Superior temporal gyrus (tissue), 1 donor: Measurements from ENCODE around the gene TOR1AIP1.
"Not testable (repeated sequence)": the region's sequence is repeated elsewhere in the genome, so short reads cannot be mapped to it uniquely, and the experiment has no call there.

Experiments used
- DNase-seq: peaks from one replicate; pipeline ENCODE4 v3.0.0-alpha.2; 2016; ENCODE audit errors: extremely low spot score

The TOR1AIP1 gene

GRCh38 chr1:179882253-179883039, at the start of gene TOR1AIP1:
TSS of gene TOR1AIP1 (plus strand) at chr1:179882285. CDS start at chr1:179882503, 218 bp downstream.
- peak; percentile 98 for DNase-seq

GRCh38 chr1:179836686-179837445, 45.2 kb upstream of the TOR1AIP1 start:
- not testable (repeated sequence) for DNase-seq

DNA sequence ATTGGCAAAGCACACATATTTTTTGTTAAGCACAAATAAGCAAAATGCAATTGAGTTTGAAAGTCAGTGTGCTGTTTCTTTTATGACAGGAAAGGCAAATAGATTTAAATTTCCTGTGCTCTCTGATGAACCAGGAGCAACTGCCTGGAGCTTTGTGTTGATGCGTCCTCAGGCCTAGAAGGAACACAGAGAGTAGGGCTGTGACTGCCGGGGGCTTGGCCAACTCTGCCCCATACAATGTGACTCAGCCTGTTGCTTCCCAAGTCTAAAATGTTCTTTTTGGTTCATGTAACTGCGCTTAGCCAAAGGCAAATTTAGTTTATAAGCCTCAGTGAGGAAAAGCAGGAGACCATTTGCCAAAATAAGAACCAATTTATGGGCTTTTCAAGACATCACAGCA, 42.0 kb upstream of the TOR1AIP1 start:
- no peak for DNase-seq

GRCh38 chr1:179848233-179848632, 33.9 kb upstream of the TOR1AIP1 start:
- DNase-seq = no peak

DNA sequence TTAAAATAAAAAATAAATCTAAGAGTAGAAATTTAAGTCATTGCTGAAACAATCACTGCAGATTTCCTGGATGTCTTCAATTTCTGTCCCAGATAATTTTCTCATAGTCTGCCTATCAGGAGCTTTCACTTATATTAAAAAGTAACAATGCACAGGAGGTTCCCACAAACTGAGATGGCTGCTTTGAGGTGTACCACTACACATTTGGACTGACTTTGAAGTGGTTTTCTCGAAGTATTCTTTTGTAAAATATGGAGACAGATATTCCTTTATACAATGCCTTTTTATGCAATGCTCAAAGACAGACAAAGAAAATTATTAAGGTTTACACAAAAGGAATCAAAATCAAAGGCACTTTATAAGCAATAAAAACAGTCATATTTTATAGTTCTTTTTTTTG, 29.0 kb upstream of the TOR1AIP1 start:
- no peak for DNase-seq

DNA sequence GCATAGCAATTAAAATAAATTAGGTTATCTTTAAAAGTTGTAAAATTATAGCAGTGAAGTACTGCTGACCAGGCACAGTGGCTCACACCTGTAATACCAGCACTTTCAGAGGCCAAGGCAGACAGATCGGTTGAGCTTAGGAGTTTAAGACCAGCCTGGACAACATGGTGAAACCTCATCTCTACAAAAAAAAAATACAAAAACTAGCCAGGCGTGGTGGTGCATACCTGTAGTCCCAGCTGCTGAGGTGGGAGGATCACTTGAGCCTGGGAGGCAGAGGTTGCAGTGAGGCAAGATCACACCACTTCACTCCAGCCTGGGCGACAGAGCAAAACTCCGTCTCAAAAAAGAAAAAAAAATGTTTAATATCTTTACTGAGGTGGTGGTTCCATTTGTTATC, 26.3 kb upstream of the TOR1AIP1 start:
- not testable (repeated sequence) for DNase-seq

DNA sequence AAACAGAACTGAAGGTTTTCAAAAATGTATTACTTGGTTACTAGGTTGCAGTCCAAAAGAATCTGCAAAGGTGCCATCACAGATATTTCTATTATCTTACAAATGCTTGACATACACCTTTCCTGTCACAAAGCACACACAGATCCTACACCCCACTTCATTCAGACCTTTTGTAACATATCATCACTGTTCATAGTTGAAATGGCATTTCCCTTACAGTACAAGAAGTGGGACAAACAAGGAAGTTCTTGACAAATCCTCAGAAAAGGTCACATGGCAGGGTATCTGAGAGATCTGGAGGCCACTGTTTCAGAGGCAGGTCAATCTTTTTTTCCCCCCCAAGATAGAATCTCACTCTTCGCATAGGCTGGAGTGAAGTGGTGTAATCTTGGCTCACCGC, 25.8 kb upstream of the TOR1AIP1 start:
- no peak for DNase-seq

- no peak for DNase-seq
These were observed 25.1 kb upstream of the TOR1AIP1 start for GRCh38 chr1:179857009-179857408.

- DNase-seq = no peak
These were observed 21.4 kb upstream of the TOR1AIP1 start for GRCh38 chr1:179860652-179861051.

- no peak for DNase-seq
These were observed 16.7 kb upstream of the TOR1AIP1 start for GRCh38 chr1:179865377-179865776.

DNA sequence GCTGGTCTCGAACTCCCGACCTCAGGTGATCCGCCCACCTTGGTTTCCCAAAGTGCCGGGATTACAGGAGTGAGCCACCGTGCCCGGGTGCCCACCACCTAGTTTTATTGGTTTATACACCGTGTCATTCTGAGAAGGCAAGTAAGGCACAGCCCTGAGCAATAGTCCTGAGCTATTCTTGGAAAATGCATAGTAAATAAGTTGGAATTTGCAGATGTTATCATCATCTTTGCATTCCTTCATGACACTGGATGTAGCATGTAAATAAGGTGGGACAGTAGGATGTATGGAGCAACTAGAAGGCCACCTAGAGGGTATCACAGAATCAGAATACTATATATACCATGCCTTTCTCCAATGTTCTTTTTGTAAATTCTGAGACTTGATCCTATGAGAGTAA, 15.5 kb upstream of the TOR1AIP1 start:
- no peak for DNase-seq

- DNase-seq = peak; percentile 42
These were observed 14.4 kb upstream of the TOR1AIP1 start for GRCh38 chr1:179867493-179868330.

GRCh38 chr1:179870870-179871269, 11.2 kb upstream of the TOR1AIP1 start:
- DNase-seq = no peak

DNA sequence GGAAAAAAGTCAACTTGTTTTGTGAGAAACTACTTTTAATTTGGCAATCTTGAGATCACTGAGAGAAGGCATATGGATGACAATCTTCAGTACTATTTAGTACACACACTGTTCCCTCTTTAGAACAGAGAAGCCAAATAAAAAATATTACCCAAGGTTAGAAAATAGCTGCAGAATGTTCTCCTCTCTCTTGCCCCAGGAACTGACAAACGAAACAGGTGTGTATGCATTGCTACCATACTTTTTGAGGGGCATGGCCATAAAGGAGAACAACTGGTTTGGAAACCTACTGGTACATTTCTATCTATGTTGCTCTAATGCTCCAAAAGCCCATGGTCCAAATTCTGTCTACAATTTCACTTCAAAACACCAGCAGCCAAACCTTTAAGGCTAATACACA, 10.1 kb upstream of the TOR1AIP1 start:
- no peak for DNase-seq

DNA sequence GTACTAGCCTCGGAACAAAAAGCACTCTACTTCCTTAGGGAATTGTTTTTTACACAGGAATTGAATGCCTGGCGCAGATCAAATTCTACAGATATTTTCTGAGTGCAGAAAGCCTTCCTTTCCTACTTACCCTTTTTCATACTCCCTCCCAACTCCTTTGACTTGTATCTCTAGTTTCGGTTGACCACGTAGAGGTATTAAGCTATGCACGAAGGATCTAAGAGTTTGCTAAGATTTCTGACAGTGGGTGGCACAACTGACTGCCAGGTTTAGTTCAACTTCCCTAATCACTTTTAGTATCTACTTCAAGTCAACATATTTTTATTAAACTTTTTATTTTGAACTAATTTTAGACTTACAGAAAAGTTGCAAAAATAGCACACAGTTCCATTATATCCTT, 9.5 kb upstream of the TOR1AIP1 start:
- DNase-seq = no peak

DNA sequence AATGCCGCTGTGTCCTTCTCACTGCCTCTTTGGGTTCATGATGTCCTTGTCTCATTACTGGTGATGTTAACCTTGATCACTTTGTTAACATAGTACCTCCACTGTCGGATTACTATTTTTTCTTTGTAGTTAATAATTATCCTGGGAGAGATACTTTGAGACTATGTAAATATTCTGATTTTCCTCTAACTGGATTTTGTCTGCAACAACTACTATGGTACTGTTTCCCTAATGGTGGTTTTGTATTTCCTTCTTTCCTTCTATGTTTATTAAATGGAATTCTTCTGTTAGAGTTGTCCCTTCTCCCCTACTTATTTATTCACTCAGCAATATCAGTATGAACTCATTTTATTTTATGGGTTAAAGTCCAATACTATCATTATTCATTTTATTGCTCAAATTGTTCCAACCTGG, 8.6 kb upstream of the TOR1AIP1 start:
- no peak for DNase-seq

DNA sequence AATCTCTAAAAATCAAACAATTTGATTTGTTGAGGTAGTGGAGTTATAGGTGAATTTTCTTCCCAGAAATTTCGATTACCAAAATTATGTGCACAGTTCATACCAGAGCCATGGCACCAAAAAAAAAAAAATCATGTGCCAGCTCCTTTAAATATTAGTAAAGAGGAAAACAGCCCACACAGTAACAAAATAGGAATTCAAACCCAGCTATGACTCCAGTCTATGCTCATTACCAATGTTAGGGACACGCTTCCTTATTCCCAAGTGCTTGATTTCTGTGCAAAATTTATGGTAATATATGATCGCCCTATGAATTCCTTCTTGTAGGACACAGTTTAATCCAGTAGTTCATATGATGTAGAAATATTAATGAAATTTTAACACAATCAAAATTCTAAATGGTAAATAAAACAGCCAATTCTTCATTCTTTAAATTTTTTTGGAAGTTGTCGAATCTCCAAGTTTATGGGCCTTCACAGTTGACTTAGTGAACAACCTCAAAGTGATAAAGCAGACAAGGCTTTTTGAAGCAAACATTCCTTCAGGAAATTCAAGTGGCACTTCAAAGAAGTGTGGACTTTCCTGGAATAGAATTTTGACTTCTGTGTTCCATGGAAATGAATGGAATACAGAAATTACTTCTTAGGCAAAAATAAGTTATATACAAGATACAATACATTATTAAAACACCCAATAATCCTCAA, 6.3 kb upstream of the TOR1AIP1 start:
- no peak for DNase-seq

GRCh38 chr1:179876300-179876715, 5.8 kb upstream of the TOR1AIP1 start:
- no peak for DNase-seq

GRCh38 chr1:179877586-179878265, 4.4 kb upstream of the TOR1AIP1 start, which contains the start of gene TOR1AIP2:
TSS of gene TOR1AIP2 (minus strand) at chr1:179877803. CDS start at chr1:179852665, 25,138 bp downstream.
- peak; percentile 98 for DNase-seq

- DNase-seq = no peak
These were observed 2.3 kb upstream of the TOR1AIP1 start for GRCh38 chr1:179879797-179880196.
